ENCODE data around the gene C1QL1.

Gene C1QL1

GRCh38 chr17:44920565-44920940, 47.5 kb downstream of the C1QL1 start:
- H3K9ac ChIP-seq (ENCODE audit: low read depth, low read length): no peak overlapping the region
- no peak overlapping the region for H3K27ac ChIP-seq (ENCODE audit: low read length)
- H3K27me3 ChIP-seq (ENCODE audit: insufficient read depth, low read length, poor library complexity): peaks cover 8% of the 10 kb centered on the region
- H3K9me3 ChIP-seq (ENCODE audit: insufficient read depth, low read length, severe bottlenecking): no peaks in the 10 kb centered on the region
- H3K4me2 ChIP-seq (ENCODE audit: insufficient read depth, low read length): no peak overlapping the region
- H2AFZ ChIP-seq (ENCODE audit: low read depth, low read length): no peak overlapping the region
- no peak for TF ChIP-seq CTCF (IDR thresholded peaks at IDR 0.05; ENCODE audit: borderline replicate concordance, extremely low read depth, low read length, poor library complexity, severe bottlenecking)
- TF ChIP-seq EZH2 (IDR thresholded peaks at IDR 0.05; ENCODE audit: borderline replicate concordance, low read depth, low read length, severe bottlenecking): no peak
- no peaks in the 10 kb centered on the region for H3K79me2 ChIP-seq (ENCODE audit: insufficient read depth, low read length)
- no peaks in the 10 kb centered on the region for H3K4me1 ChIP-seq (ENCODE audit: insufficient read depth, low read length)
- H3K36me3 ChIP-seq (ENCODE audit: insufficient read depth, low read length): no peaks in the 10 kb centered on the region; the same call in 1 of the 2 replicates
- H4K20me1 ChIP-seq (ENCODE audit: insufficient read depth, low read length): peaks cover 4% of the 10 kb centered on the region
- ATAC-seq (ENCODE audit: insufficient read depth, low read depth): no peak
- H3K4me3 ChIP-seq (ENCODE audit: low read depth in 1 of 2, low read length in 2 of 2): no peak overlapping the region
- DNase-seq: no peak

GRCh38 chr17:44919885-44920564, 48.1 kb downstream of the C1QL1 start:
- H4K20me1 ChIP-seq (ENCODE audit: insufficient read depth, low read length): peaks cover 4% of the 10 kb centered on the region
- ATAC-seq (ENCODE audit: insufficient read depth, low read depth) (peak; percentile 45; the same call in 1 of the 3 replicates), DNase-seq (peak; percentile 47)
- H3K9ac ChIP-seq (ENCODE audit: low read depth, low read length): no peak overlapping the region
- H3K79me2 ChIP-seq (ENCODE audit: insufficient read depth, low read length): no peaks in the 10 kb centered on the region
- H3K4me3 ChIP-seq (ENCODE audit: low read depth in 1 of 2, low read length in 2 of 2): no peak overlapping the region
- H3K4me2 ChIP-seq (ENCODE audit: insufficient read depth, low read length): no peak overlapping the region
- no peak overlapping the region for H3K27ac ChIP-seq (ENCODE audit: low read length)
- no peak overlapping the region for H2AFZ ChIP-seq (ENCODE audit: low read depth, low read length)
- no peaks in the 10 kb centered on the region for H3K36me3 ChIP-seq (ENCODE audit: insufficient read depth, low read length)
- H3K4me1 ChIP-seq (ENCODE audit: insufficient read depth, low read length): no peaks in the 10 kb centered on the region
- H3K27me3 ChIP-seq (ENCODE audit: insufficient read depth, low read length, poor library complexity): peaks cover 8% of the 10 kb centered on the region
- H3K9me3 ChIP-seq (ENCODE audit: insufficient read depth, low read length, severe bottlenecking): no peaks in the 10 kb centered on the region
- TF ChIP-seq EZH2 (IDR thresholded peaks at IDR 0.05; ENCODE audit: borderline replicate concordance, low read depth, low read length, severe bottlenecking) (no peak), CTCF (IDR thresholded peaks at IDR 0.05; ENCODE audit: borderline replicate concordance, extremely low read depth, low read length, poor library complexity, severe bottlenecking) (peak; percentile 69)

GRCh38 chr17:44919411-44919810, 48.7 kb downstream of the C1QL1 start:
- Histone ChIP-seq H3K4me3 (ENCODE audit: low read depth in 1 of 2, low read length in 2 of 2) (no peak overlapping the region), H2AFZ (ENCODE audit: low read depth, low read length) (no peak overlapping the region), H3K79me2 (ENCODE audit: insufficient read depth, low read length) (no peaks in the 10 kb centered on the region), H3K27ac (ENCODE audit: low read length) (no peak overlapping the region), H3K9ac (ENCODE audit: low read depth, low read length) (no peak overlapping the region), H4K20me1 (ENCODE audit: insufficient read depth, low read length) (no peaks in the 10 kb centered on the region; the same call in none of the 2 replicates), H3K27me3 (ENCODE audit: insufficient read depth, low read length, poor library complexity) (peaks cover 8% of the 10 kb centered on the region), H3K9me3 (ENCODE audit: insufficient read depth, low read length, severe bottlenecking) (no peaks in the 10 kb centered on the region), H3K36me3 (ENCODE audit: insufficient read depth, low read length) (no peaks in the 10 kb centered on the region), H3K4me2 (ENCODE audit: insufficient read depth, low read length) (no peak overlapping the region), H3K4me1 (ENCODE audit: insufficient read depth, low read length) (no peaks in the 10 kb centered on the region)
- no peak for ATAC-seq (ENCODE audit: insufficient read depth, low read depth)
- no peak for TF ChIP-seq CTCF (IDR thresholded peaks at IDR 0.05; ENCODE audit: borderline replicate concordance, extremely low read depth, low read length, poor library complexity, severe bottlenecking)
- no peak for DNase-seq
